Omental fat pad (tissue), 4 donors: ENCODE measurements around the gene DPP4. TPM values are rescaled to one million over a fixed set of nuclear protein-coding genes. Genes with fewer than 3 reads are reported as not detected.

ENCODE experiments used
- ATAC-seq: fragments of 150-250 bp; one replicate; pipeline ENCODE4 v1.9.1; 2016; ENCODE audit warnings: mild to moderate bottlenecking, moderate library complexity; ENCODE audit not compliant: low FRiP score
- DNase-seq: peaks from one replicate; pipeline ENCODE4 v3.0.0-alpha.2; 2019; ENCODE audit warnings: low spot score
- total RNA-seq, 4 donors: library from RNA; depleted of rRNA; stranded (reverse); fragments of >200 nt; gene quantifications; one replicate each; pipeline ENCODE4 v1.1.0, GENCODE V29; 2016
- TF ChIP-seq, protein P1 (sequence below), 3 donors: fragments of 450-650 bp; IDR thresholded peaks; one replicate each; pipeline ENCODE4 v1.5.1; 2016 to 2017; ENCODE audit warnings: antibody characterized with exemption in 3 of 3, mild to moderate bottlenecking in 3 of 3, moderate library complexity in 2 of 3

The DPP4 gene
- total RNA-seq, 4 donors from 2014 or later = 11.7 to 105 (median 21.0) TPM

DNA sequence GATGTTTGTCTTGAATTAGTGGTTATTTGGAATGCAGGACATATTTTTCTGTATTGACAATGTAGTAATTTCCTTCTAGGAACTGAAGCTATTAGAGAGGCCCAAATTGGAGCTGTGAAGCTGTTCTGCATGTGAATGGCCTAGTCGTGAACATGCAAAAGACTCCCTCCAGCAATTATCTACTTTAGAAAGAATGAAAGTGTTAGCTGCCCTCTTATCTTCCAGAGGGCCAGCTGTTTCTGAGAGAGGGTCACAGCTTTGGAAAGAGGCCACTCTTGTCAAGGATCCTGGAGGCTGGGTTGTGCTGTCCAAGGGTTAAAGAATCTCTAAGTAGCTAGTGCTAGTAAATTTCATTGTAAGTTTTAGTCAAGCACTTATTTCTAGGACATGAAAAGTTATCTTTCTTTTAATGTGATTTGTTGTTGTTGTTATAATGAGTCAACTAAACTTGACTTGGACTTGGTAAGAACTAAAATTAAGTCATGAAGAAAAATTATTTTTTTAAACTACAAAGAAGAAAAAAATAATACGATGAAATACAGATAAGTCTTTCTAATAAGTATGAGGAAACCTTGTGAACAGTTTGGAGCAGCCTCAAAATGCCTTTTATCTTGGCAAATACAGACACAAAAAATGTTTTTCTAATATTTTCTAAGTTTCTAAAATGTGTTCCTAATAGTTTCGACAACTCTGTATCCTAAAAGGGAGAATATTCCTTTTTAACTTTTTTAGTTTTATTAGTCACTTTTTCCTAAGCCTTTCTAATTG, 36.8 kb downstream of the DPP4 start:
- TF ChIP-seq, protein P1, sequence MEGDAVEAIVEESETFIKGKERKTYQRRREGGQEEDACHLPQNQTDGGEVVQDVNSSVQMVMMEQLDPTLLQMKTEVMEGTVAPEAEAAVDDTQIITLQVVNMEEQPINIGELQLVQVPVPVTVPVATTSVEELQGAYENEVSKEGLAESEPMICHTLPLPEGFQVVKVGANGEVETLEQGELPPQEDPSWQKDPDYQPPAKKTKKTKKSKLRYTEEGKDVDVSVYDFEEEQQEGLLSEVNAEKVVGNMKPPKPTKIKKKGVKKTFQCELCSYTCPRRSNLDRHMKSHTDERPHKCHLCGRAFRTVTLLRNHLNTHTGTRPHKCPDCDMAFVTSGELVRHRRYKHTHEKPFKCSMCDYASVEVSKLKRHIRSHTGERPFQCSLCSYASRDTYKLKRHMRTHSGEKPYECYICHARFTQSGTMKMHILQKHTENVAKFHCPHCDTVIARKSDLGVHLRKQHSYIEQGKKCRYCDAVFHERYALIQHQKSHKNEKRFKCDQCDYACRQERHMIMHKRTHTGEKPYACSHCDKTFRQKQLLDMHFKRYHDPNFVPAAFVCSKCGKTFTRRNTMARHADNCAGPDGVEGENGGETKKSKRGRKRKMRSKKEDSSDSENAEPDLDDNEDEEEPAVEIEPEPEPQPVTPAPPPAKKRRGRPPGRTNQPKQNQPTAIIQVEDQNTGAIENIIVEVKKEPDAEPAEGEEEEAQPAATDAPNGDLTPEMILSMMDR (IDR thresholded peaks at IDR 0.05) = no peak
- ATAC-seq (no peak), DNase-seq (no peak)

DNA sequence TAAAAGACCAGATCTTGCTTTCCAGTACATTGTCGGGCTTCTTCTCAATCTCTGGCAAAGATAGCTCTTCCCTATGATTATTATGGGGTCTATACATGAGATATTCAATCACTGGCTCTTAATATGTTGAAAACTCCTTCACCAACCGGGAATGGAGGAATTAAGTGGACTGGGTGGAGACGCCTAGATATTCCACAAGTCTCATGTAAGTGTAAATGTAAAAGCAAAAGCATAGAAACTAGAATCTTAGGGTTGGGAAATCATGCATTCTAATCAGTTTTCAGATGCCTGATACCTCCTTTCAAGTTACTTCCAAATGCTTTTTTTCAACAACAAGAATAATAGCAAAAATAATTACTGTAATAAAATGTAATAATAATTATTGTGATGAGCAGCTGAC, 38.0 kb downstream of the DPP4 start:
- DNase-seq (no peak), ATAC-seq (no peak)
- TF ChIP-seq, protein P1 (IDR thresholded peaks at IDR 0.05) = no peak

DNA sequence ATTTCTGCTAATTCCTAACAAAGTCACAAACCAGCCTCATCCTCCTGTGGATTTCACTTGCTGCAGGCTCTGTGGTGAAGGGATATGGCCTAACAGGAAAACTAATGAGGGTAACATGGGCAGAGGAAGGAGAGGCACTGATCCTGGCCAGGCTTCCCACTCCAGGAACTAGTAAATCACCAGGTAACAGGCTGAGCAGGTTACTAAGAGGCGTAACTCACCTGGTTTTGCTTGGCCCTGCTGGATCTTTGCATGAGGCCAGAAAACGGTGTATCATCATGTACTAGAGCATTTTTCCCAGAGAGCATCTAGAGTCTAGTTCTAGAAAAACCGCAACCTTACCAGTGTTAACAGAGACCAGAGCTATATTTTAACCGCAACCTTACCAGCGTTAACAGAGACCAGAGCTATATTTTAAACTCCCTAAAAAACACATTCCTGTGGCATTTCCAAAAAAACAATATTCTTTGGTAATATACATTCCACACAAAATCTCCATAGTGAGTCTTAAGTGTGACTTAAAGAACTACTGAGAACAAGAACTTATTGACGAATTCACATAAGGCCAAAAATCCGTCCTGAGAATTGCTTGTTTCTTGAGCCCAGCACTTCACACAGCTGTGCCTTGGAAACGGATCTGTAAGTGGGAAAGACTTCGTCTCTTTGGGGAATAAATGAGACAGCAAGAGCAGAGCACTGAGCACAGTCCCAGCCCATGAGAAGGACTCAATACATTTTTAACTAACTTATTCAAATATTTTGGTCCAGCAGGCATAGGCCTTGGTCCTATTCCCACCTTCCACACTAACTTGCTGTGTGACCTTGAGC, 43.4 kb downstream of the DPP4 start:
- DNase-seq (no peak), ATAC-seq (no peak)
- TF ChIP-seq, protein P1 (IDR thresholded peaks at IDR 0.05) = no peak

DNA sequence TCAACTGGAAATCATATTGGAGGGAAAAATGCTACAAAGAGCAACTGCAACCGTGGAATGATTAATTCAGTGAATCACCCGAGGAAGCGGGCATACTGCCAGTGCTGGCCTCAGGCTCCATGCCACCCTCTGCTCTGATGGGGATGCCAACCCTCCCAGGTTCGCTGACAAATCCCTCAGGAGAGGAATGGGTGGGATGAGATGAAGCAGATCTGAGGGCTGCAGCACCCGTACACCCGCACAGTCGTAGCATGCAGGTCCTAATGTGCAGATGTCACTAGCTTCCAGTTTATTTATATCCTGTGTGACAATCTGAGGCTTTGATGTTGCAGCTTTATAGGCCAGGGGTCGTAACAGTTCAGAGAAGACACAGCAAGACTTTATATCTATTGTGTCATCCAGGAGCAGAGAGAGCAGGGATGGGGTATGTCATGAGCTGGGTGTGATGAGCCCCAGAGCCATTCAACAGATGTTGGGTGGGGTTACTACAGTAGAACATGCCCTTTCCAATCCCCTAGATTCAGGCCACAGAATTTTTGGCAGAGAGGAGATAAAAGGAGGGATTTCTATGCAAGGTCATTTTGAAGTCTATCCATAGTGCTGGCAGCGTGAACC, 44.6 kb downstream of the DPP4 start:
- DNase-seq (peak; percentile 25), ATAC-seq (peak; percentile 60)
- TF ChIP-seq, protein P1 (IDR thresholded peaks at IDR 0.05) = no peak

DNA sequence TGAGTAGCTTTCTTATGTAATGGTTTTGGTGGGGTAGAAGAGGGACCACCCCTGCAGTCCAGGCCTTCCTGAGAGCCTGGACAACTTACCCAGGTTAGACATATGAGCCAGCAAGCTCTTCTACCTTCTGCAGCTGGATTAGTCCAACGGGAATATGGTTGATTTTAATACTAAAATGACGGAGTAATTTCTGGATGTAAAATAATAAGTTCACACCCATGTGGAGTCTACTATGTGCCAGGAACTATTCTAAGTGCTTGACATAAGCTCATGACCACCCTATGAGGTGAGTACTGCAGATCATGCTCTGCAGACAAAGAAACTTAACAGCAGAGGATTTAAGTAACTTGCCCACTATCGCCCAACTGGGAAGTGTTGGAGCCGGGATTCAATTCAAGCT, 45.5 kb downstream of the DPP4 start:
- ATAC-seq = no peak
- DNase-seq = no peak
- TF ChIP-seq, protein P1 (IDR thresholded peaks at IDR 0.05) = no peak

DNA sequence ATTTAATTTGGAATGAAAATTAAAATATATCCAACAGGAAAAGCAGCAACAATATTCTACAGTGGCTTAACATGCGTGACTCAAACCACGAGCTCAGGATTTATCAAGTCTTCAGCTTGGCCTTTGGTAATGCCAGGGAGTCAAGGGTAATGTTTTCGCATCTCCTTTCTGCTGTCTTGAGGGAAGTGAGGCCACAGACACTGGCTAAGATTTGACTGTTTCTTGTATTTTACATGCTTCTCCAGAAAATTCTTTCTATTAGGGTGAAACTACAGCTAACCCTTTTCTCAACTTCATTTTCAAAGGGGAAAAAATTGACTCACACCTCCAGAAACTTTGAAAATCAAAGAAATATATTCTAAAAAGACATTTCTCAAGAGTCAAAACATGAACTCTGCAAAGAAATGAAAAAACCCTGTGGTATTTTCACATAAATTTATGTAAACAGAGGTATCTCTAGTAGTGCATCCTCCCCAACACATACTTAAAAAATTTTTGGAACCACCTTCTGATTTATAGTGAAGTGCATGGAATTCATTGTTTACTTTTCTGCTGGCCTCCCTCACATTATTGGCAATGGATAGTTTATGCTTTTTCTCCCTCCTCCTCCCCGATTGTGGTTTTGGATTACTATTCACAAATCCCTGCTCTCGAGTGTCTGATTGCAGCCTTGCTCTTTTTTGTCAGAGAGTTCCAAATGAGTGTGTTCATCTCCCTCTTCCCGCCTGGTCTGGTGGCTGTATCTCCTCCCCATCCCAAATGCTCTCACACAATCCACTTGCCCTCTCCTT, 48.7 kb downstream of the DPP4 start:
- DNase-seq = no peak
- peak; percentile 58 for ATAC-seq
- TF ChIP-seq, protein P1 (IDR thresholded peaks at IDR 0.05) = no peak
